ENCODE results near the gene SAMD11. TPM values are rescaled to one million over a fixed set of nuclear protein-coding genes. Genes with fewer than 3 reads are reported as not detected.

Gene SAMD11
- total RNA-seq, 1 experiment from 2014 or later: 1.1 TPM

DNA sequence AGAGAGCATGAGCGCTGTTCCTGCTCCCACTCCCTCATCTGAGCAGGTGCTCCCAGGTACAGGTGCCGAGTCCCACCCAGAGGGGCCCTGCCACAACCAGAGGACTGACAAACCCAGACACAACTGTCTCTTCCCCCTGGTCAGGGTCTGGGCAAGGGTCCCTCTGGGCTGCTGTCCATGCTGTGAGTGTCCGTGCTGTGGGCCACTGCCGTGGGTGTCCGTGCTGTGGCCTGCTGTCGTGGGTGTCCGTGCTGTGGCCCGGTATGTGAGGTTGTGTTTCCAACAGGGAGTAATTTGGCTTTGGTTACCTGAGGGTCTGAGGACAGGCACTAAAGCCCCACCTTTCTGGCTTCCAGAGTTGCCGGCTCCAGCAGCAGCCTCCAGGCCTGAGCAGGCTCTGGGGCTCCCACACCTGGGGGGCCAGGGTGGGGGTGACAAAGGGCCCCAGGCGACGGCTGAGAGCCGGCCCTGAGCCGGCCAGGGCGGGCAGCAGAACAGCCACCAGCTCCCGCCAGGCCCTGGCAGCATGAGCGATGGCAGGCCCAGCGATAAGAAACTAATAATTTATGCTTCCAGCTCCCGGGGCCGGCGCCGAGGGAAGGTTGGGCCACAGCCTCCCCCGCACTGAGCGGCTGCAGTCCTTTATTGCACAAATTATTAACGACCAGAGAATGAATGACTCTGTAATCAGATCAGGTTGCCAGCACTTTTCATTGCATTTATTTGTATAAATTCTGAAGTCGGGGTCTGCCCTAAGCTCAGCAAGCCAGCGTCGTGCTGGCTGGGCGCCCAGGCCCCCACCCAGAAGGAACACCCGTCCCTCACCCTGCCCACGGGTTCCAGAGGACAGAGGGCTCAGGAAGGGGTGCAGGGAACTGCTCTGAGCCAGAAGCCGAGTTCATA is 7.3 kb upstream of the SAMD11 start:
- DNase-seq (ENCODE audit: low read depth): no peak

DNA sequence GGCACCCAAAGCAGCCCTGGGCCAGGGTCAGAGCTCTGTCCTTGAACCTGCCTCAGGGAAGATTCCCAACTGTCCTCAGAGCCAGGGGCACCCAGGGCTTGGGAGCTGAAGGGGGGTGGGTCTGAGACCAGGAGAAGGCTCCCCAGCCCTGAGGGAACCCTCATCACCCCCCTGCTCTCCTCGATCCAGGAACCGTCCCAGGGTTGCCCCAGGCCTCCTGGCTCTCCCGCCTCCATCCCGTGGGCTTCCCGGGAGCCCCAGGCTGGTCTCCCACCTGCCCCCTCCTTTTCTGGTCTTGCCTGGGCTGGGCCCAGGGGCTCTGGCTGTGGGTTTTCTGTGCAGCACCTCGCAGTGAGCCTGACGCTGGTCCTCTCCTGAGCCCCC is 6.7 kb upstream of the SAMD11 start:
- DNase-seq (ENCODE audit: low read depth): no peak

DNA sequence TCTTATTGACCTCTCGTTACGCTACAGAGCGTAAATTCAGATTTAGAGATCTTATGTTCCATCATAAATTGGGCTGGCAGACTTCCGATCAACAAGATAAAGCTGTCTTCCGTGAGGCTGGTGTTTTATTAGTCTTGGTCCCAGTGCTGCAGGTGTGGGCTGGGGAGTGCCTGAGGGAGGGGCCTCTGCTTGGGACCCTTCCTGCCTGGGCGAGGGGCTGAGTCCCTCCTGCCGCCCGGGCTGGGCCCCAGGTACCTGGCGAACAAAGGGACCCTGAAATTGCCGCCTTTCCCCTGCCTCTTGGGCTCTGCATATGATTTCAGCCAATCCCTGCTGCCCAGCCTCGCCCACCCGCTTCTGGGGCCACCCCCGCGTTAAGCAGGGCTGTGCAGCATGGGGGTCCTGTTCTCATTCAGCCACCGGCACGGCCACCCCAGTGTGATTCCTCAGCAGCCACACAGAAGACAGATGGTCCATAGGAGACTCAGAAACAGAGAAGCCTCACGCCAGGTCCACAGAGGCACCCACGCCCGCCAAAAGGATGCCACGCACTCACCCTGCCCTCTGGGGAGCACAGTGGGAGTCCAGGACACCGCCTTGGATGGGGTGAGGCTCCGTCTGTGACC is 6.1 kb upstream of the SAMD11 start:
- no peak for DNase-seq (ENCODE audit: low read depth)

DNA sequence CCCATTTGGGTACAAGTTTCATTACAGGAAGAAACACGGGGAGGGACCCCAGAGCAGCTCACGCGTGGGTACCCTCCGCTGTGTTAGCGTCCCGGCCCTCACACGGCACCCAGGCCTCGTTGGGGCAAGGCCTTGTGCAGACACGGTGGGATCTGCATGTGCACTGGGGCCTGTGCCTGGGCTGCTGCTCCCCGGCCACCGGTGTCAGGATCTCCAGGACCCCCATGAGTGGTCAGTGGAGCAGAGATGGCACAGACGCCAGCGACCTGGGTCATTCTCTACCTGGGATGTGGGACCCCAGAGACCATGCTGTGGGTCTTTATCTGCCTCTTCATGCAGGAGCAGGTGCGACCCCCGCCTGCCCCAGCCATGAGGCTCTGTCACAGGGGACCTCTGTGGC is 5.4 kb upstream of the SAMD11 start:
- no peak for DNase-seq (ENCODE audit: low read depth)

DNA sequence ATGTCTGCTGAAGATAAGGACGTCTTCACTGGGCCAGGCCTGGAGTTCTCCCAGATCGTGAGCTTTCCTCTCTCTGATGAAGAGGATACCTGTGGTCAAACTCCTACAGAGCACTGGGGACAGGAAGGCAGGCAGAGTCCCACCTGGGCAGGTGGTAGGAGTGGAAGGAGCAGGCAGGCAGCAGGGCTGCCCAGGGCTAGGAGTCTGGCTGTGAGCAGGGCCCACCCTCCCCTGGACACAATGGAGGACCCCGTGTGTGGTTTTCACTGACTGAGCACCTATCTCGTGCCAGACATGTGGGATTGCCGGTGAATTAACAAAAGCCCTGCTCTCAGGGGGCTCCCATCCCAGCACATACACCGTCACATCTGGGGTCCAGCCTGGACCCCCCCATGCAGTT is 4.9 kb upstream of the SAMD11 start:
- DNase-seq (ENCODE audit: low read depth): no peak

DNA sequence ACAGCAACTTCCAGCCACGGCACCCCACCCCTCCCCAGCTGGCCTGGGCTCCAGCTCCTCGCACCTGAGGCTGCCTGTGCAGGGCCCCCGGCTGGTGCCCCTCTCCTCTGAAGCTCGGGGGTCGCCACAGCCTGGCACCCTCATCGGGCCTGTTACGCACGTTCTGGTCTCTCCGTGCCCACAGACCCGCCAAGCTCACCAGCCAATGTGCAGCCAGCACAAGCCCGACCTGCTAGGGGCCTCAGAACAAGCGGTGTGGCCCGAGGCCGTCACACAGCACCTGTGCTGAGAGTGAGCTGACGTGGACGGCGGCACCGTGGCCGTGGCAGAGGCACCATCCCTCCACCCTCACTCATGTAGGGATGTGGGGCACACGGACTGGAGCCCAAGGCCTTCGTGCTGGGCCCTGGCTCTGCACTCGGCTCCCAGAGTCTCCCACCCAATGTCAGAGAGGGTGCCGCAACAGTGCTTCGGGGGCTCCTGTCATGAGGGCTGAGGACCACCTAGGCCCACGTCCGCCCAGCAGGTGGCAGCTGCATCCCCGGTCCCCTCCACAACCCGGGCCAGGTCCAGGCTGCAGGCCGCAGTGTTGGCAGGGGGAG is 4.4 kb upstream of the SAMD11 start:
- DNase-seq (ENCODE audit: low read depth): no peak

DNA sequence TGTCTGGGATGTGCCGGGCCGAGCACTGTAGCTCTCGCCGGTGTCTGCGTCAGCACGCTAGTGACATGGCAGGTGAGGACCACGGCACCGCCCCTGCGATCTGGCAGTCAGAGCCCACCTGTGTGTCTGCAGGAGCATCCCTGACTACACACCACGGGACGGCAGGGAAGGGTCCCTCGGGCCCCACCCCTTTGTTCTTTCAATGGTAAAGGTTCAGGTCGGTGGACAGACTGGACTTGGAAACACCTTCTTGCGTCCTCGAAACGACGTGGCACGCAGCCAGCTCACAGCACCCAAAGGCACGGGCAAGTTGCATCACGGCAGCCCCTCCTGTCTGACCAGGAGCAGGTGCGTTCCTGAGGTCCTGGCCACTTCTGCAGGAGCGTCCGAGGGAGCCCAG is 3.7 kb upstream of the SAMD11 start:
- DNase-seq (ENCODE audit: low read depth): no peak

DNA sequence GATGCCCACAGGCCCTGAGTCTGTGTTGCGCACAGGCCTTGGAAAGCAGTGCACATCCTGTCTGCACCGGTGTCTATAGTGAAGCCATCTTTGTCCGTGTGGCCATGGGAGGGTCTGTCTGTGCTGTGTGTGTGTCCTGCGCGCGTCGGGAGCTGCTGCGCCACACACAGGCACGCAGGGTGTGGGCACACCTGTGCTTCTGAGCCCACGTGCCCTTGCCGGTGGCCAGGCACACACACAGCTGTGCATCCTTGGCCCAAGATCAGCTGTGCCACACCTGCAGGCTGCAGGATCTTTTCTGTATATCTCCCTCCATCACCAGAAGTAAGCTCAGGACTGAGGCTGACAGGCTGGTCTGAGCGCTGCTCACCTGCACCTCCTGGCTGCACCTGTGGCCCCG is 3.2 kb upstream of the SAMD11 start:
- DNase-seq (ENCODE audit: low read depth): no peak

DNA sequence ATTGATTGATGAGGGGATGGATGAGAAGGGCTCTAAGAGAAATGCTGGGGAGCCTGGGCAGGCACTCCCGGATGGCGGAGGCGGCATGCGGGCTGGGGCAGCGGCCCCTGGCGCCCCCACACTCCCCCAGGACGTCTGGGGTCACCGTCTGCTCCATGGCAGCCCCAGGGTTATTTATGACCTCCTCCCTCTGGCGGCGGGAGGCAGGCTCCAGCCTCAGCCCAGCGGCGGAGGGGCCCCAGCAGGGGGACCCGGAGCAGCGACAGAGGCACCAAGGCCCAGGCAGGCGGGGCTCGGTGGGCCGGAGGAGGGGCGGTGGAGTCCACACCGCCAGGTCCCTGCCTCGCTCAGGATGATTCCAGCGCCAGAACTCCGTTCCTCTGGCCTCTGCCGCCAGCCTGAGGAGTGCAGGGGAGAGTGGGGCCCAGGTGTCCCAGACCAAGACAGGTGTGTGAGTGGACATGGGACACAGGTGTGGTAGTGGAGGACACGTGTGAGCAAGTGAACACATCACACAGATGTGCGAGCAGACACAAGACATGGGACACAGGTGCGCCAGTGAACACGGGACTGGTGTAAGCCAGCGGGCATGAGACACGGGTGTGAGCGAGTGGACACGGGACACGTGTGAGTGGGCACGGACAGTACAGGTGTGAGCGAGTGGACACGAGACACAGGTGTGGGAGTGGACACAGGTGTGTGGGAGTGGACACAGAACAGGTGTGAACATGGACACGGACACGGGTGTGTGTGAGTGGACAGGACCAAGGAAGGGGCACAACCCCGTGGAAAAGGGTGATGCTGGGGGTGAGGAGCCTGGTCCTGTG is 2.5 kb upstream of the SAMD11 start:
- peak; percentile 62 for DNase-seq (ENCODE audit: low read depth)

DNA sequence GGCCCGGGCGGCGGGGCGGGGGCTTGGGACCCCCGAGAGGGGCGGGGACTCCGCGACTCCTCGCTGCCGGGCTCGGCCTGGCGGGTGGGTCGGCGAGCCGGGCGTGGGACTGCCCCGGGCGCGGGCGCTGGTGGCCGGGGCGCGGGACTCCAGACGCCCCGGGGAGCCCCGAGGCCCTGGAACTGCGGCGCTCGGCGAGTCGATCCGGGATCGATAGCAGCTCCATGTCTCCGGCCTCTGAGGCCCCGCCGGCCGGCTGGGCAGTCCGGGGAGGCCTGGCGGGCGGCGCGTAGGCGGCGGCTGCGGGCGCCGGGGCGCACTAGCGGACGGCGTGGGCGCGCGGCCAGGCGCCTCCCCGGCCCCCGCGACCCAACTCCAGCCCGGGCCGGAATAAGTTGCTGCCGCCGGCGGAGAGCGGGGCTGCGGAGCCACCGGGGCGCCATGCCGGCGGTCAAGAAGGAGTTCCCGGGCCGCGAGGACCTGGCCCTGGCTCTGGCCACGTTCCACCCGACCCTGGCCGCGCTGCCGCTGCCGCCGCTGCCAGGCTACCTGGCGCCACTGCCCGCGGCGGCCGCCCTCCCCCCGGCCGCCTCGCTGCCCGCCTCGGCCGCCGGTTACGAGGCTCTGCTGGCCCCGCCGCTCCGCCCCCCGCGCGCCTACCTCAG is 400 bp downstream of the SAMD11 start:
- DNase-seq (ENCODE audit: low read depth): no peak

DNA sequence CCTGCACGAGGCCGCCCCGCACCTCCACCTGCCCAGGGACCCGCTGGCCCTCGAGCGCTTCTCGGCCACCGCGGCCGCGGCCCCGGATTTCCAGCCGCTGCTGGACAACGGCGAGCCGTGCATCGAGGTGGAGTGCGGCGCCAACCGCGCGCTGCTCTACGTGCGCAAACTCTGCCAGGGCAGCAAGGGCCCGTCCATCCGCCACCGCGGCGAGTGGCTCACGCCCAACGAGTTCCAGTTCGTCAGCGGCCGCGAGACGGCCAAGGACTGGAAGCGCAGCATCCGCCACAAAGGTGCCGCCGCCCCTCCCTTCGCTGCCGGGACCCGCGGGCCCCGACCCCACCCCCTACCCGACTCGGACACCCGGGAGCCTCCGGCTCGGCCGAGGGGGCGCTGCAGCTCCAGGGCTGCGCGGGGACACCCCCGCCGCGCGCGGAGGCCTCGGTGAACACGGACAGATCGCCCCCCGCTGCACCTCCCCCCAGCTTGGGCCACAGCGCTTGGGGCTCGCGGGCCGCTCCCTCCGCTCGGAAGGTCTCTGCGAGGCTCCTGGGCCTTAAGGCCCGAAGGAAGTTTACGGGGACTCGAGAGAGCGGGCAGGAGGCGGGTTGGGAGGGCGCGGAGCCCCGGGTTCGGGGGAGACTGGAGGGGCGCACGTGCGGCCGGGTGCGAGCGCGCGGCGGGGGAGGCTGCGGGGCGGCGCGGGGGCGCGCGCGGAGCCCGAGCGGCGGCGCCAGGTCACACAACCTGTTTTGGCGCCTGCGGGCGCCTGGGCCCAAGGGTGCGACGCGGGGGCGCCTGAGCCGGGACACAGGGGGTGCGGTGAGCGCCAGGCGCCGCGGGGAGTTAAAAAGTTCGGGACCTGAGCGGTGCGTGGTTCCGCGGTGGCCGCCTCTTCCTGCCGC is 1.2 kb downstream of the SAMD11 start:
- DNase-seq (ENCODE audit: low read depth): no peak

DNA sequence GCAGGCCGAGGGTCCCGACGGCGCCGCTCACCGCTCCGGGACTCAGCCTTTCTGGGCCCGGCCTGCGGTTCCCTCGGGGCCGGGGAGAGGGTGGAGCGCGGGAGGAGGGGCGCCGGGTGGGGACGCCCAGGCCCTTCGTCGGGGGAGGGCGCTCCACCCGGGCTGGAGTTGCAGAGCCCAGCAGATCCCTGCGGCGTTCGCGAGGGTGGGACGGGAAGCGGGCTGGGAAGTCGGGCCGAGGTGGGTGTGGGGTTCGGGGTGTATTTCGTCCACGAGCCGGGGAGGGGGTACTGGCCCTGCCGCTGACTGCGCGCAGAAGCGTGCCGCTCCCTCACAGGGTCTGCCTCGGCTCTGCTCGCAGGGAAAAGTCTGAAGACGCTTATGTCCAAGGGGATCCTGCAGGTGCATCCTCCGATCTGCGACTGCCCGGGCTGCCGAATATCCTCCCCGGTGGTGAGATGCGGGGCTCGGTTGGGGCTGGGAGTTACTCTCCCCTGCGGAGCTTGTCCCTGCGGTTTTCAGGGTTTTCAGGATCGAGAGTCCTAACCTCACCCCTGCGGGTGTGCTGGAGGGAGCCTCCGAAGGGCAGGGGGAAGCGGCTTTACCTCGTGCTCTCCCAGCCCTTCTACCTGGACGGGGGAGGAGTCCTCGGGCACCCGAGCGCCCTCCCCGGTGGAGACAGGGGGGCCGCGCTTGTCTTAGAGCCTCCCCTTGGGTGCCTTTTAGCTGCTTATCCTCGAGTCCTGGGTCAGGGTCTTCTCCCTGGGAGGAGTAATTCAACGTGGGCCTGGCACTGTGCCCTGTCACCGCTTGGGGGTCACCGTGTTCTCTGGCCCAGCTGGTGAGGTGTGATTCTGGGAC is 2.1 kb downstream of the SAMD11 start:
- no peak for DNase-seq (ENCODE audit: low read depth)

DNA sequence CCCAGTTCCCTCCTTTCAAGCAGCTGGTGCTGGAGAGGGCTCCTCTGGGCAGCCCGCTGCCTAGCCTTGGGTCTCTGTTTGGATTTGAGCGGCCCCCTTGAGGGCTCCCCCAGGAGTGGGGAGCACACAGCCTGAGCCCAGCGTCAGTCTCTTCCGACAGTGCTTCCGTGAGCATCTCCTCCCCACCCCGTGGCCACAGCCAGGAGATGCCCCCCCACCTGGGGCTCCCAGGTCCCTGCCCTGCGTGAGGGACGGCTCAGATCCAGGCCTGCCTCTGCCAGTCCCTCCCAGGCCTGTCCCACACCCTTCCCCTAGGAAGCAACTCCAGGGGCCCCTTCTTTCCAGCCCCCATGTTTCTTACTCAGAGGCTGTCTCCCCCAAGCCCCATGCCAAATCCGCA is 3.5 kb downstream of the SAMD11 start:
- no peak for DNase-seq (ENCODE audit: low read depth)

DNA sequence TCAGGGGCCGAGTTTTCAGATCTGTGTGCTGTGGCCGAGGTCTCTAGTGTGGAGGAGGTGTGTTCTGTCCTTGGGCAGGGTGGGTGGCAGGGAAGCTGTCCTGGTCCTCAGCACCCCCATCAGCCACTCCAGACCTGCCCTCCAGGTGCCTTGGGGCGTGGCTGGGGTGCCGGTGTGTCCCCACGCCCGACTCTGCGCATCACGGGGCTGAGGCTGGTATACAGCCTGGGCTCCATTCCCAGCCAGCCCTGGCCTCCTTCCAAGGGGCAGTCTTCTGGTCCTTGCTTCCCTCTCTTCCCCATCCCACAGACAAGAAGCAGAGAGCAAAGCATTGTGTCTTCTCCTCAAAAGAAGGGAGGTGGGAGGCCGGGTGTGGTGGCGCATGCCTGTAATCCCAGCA is 4.0 kb downstream of the SAMD11 start:
- no peak for DNase-seq (ENCODE audit: low read depth)

DNA sequence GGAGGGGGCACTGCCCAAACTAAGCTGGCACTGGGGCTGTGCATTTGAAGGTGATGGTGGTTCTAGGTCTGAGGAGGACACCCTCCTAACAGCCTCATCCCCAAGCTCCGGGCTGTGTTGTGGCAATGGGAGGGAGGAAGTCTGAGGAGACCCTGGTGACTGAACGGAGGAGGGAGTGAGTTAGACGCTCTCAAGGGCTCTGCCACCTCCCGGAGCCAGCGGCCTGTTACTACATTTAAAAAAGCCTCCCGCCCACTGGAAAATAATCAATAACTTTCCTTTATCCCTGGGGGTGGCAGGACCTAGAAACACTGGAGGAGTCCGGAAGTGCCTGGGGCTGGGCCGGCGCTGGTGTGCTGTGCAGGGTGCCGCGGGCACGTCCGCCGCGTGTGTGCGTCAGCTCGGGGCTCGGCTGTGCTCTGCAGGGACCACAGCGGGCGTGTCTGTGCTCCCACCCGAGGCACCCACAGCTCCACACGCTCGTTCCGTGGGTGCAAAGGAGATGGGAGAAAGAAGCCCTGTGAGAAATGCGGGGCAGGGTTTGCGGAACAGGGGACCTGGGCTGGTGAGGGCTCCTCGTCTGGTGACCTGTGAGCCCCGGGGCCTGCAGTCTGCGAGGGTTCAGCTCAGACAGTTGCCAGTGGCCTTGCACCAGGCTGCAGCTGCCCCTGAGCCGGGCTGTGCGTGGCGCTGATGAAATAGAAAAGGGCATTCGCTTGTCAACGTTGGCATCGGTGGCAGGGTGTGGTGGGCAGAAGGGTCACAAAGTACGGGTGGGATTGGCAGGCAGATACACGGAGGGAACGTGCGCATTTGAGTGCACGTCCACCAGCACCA is 5.3 kb downstream of the SAMD11 start:
- DNase-seq (ENCODE audit: low read depth): no peak

DNA sequence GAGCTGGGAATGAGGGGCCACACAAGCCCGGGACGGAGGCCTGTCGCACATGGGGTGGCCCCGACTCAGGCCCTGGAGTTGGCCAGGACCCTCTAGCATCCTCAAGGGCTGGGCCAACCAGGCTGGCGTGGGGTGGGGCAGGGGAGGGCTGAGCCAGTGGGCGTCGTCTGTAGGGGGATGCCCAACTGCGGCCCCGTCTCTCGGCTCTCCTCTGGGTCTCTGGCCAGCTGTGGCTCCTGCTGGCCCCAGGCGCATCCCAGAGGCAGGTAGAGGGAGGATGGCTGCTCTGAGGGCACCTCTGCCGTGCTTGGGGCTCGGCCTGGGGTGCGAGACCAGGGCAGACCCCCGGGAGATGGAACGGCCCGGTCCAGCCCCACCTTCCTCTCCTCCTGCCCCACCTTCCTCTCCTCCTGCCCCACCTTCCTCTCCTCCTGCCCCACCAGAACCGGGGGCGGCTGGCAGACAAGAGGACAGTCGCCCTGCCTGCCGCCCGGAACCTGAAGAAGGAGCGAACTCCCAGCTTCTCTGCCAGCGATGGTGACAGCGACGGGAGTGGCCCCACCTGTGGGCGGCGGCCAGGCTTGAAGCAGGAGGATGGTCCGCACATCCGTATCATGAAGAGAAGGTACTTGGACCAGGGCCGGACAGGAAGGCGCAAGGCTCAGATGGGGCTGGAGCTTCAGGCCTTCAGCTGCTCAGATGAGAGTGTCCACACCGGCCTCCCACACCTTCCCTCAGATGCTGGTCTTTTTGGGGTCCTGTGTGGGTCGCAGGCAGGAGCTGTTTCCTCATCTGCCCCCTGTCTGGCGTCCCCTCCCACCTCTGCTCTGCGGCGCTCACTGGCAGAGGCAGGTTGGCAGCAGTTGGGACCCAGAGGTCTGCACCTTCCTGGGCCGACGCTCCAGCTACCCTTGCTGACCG is 6.2 kb downstream of the SAMD11 start:
- DNase-seq (ENCODE audit: low read depth): no peak

DNA sequence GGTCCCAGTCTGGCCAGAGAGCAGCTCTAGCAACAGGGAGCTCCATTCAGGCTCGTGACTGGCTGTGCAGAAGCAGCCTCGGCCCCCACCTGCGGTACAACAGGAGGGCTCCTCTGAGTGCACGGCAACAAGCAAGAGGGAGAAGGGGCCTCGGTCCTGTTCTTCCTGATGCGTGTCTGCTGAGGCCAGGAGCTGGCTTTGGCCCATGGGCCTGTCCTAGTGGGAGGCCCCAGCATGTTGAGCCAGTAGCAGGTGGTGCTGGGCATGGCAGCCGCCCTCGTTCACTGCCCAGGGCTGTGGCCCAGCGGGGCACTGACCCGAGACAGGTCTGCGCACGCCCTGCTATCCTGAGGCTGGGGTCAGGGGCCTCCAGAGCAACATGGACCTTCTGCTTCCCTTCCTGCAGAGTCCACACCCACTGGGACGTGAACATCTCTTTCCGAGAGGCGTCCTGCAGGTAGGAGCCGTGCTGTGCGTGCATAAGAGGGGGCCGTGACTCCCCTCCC is 7.0 kb downstream of the SAMD11 start:
- no peak for DNase-seq (ENCODE audit: low read depth)
